LoVo (cell line): Measurements from ENCODE around the gene MED25.
"Not testable (repeated sequence)": the region's sequence is repeated elsewhere in the genome, so short reads cannot be mapped to it uniquely, and the experiment has no call there.

Experiments used
- DNase-seq: peaks from one replicate; pipeline ENCODE4 v3.0.0-alpha.2; 2016; ENCODE audit warnings: low spot score

The MED25 gene

GRCh38 chr19:49816590-49816989 is 1.5 kb upstream of the MED25 start:
- DNase-seq, result no peak

DNA sequence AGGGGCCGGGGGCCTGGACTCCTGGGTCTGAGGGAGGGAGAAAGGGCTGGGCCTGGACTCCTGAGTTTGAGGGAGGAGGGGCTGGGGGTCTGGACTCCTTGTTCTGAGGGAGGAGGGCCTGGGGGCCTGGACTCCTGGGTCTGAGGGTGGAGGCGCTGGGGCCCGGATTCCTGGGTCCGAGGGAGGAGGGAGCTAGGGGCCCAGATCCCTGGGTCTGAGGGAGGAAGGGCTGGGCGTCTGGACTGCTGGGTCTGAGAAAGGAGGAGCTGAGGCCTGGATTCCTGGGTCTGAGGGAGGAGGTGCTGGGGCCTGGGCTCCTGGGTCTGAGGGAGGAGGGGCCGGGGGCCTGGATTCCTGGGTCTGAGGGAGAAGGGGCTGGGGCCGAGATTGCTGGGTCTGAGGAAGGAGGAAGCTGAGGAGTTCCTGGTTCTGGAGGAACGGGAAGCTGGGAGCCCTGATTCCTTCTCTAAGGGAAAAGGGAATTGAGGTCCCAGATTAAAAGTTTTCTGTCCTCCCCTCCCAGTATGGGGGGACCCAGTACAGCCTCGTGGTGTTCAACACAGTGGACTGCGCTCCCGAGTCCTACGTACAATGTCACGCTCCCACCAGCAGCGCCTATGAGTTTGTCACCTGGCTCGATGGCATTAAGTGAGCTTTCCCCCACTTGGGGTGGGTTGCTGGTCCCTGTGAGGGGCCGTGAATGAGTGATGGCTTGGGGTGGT is 721 bp downstream of the MED25 start:
- DNase-seq, result no peak

GRCh38 chr19:49819452-49820115 is 1.5 kb downstream of the MED25 start:
- DNase-seq, result not testable (repeated sequence)

DNA sequence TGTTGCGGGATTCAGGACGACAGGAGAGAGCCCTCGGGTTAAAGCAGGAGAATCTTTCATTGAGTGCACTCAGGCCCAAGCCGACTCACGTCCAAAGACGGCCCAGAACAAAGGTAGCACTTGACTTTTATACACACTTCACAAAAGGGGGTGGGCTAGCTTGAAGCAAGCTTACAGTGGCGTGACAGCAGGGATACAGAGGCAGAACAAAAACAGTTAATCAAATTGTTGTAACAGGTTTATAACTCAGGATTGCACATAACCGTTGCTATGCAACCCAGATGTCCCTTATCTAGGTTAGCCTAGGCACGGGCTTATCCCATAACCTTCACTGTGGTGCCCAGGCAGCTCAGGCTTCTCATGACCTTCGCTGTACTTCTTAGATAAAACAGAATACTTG is 2.0 kb downstream of the MED25 start:
- DNase-seq, result no peak

GRCh38 chr19:49823472-49823871 is 5.4 kb downstream of the MED25 start:
- DNase-seq, result no peak

DNA sequence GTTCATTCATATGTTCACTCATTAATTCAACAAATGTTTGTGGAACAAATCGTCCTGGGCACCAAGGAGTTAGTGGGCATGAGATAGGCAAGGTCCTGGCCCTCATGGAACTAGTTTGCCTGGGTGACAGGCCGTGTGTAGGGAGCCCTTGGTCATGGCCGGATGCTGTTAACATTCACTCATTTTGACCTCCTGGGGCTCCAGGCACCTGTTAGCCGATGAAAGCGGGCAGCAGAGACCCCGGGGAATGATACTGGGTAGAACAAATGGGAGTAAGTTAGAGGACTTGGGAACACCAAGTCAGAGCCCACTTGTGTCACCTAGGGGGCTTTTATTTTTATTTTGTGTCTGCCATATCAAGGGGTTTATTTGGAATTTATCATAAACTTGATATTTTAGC is 6.6 kb downstream of the MED25 start:
- DNase-seq, result no peak

- no peak for DNase-seq
These were observed 8.9 kb downstream of the MED25 start for GRCh38 chr19:49827034-49827433.

DNA sequence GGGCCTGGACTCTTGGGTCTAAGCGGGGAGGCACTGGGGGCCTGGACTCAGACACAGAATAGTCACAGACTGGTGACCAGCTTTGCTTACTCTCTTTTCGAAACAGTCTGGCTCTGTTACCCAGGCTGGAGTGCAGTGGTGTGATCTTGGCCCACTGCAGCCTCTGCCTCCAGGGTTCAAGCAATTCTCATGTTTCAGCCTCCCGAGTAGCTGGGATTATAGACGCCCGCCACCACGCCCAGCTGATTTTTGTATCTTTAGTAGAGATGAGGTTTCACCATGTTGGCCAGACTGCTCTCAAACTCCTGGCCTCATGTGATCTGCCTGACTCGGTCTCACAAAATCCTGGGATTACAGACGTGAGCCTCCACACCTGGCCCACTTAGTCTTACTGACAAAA is 11.1 kb downstream of the MED25 start:
- no peak for DNase-seq

GRCh38 chr19:49829721-49830120 is 11.6 kb downstream of the MED25 start:
- DNase-seq, result no peak

DNA sequence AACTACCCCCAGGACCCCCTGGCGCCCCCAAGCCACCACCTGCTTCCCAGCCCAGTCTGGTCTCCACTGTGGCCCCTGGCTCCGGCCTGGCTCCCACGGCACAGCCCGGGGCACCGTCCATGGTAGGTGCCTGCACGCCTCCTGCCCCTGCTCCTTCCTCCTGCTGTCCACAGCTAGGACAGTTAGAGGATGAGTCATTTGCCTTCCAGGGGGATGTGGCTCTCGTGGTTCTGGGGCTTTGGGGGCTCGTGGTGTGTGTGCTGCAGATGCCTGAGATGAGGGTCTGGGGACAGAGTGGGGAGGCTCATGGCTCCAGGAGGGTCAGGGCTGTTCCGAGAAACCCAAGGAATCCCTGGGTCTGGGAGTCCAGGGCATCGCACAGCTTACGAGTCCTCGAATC is 12.7 kb downstream of the MED25 start:
- DNase-seq, result no peak

GRCh38 chr19:49831592-49831991 is 13.5 kb downstream of the MED25 start:
- DNase-seq, result no peak

DNA sequence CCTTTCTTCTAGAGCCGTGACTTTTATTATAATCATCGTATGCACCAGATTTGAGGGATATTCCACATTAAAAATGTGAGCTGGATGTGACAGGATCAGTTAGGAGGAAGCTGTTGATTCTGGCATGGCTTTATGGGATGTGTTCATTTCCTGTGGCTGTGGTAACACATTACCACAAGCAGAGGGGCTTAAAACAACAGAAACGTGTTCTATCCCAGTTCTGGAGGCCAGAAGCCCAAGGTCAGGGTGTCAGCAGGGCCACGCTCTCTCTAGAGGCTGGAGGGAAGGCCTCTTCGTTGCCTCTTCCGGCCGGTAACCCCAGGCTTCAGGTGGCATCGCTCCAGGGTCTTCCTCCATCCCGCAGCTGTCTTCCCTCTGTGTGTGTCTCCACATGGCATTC is 14.5 kb downstream of the MED25 start:
- no peak for DNase-seq

GRCh38 chr19:49833599-49833998 is 15.5 kb downstream of the MED25 start:
- no peak for DNase-seq

- no peak for DNase-seq
These were observed 17.5 kb downstream of the MED25 start for GRCh38 chr19:49835562-49835961.

GRCh38 chr19:49836176-49837008 is 18.3 kb downstream of the MED25 start:
- DNase-seq, result no peak

GRCh38 chr19:49837009-49837310 is 18.9 kb downstream of the MED25 start:
- no peak for DNase-seq

DNA sequence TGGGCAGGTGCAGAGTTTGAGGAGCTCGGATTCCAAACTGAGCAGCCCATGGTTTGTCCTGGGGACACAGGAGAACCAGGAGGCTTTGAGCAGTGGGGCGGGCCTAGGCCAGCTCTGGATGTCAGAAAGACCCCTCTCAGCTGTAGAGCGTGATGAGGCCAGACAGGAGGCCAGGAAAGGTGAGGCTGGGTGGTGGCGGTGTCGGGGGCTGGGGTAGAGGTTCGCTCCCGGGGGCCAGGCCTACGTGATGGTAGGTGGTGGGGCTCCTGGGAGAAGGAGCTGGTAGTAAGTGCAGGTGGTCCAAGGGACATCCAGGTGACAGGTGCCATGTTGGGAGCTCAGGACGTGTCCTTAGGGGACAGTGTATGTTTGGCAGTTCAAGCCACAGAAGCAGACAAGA is 19.3 kb downstream of the MED25 start:
- no peak for DNase-seq

DNA sequence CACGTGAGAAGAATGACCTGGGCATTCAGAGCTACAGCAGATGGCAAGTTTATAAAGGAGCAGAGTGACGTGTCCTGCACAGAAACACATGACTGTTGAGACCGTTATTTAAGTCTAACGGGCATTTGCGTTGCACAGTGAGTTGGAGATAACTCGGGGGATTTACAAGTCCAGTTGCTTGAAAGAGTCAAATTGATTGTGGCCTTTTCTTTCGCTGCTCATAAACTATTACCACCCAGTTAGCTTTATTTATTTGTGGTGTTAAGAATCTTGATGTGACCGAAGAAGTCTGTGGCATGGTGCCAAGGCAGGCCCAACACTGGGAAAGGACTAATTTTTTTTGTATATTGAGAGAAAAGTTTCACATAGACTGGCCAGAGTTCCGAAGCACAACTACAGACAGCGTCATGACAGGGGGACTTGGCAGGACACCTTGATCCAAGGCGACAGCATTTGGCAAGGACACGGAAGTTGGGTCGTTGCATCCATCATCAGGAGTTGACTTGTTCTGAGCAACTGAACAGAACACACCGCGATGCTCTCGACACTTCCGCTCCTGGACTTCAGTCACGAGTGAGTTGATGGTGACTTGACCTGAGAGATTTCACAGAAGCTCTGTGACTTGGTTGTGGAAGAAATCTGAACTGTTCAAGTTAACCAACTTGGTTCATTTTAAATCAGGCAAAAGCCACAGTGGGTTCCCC is 20.9 kb downstream of the MED25 start:
- DNase-seq, result no peak

DNA sequence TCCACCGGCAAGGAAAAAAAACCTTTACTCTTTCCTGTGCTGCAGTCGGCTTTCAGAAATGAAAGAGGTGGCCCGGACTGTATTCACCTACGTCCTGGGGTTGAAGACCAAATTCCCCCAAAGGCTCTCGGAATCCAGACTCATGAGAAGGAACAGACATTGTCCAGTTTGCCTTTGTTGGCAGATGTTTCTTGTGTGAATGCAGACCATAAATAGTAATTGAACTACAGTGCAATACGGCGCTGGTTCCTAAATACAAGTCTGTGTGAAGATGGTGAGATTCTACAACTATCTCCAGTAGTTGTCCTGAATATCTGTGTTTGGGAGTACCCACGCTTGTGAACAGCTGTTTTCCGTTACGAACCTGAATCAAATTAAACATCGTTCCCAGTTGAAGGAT is 21.6 kb downstream of the MED25 start:
- no peak for DNase-seq

DNA sequence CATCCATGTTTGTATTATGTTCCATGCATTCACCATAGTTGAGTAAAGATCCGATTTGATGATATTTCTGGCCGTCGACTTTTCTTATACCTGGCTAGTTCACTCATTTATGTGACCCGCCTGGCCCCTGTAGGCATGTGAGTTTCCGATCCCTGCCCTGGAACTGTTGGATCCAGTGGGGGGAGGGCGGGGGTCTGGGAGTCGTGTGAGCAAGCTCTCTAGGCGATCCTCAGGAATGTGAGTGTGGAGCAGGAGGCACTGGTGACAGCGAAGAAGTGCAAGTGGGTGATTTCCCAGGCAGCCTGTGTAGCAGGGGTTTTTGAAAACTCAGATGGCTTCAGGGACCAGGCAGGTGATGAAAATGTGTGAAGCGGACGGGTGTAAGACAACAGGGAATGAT is 22.2 kb downstream of the MED25 start:
- DNase-seq, result no peak

GRCh38 chr19:49840736-49841249 is 22.7 kb downstream of the MED25 start:
- DNase-seq, result no peak

GRCh38 chr19:49843265-49843664 is 25.2 kb downstream of the MED25 start:
- DNase-seq, result no peak
